Measurements from ENCODE around the gene SHFL.
A peak's percentile ranks its signal among the peaks of the same experiment; 100 is the strongest.

Gene SHFL

GRCh38 chr19:10106100-10106936 is 20.2 kb downstream of the SHFL start, which contains the start of gene PPAN (continued):
- TF ChIP-seq PATZ1 (tag by site-specific recombination; IDR thresholded peaks at IDR 0.05) (0 out of 2 replicates have a peak, but pooled peaks have one; percentile 38), KLF16 (tag by site-specific recombination; IDR thresholded peaks at IDR 0.05) (peak; percentile 77), ZNF629 (tag by site-specific recombination; IDR thresholded peaks at IDR 0.05) (peak; percentile 73), ZNF561 (tag by site-specific recombination; IDR thresholded peaks at IDR 0.05; ENCODE audit: borderline replicate concordance) (no peak; the same call in 1 of the 2 replicates), ZNF148 (tag by site-specific recombination; IDR thresholded peaks at IDR 0.05; ENCODE audit: borderline replicate concordance) (no peak), ZNF341 (tag by site-specific recombination; IDR thresholded peaks at IDR 0.05; ENCODE audit: low read depth) (peak; percentile 71), ZNF692 (tag by site-specific recombination; IDR thresholded peaks at IDR 0.05) (peak; percentile 62; the same call in 1 of the 2 replicates), ZNF174 (tag by site-specific recombination; IDR thresholded peaks at IDR 0.05) (no peak), PBX3 (CRISPR knock-in tag; IDR thresholded peaks at IDR 0.05) (peak; percentile 25; the same call in 1 of the 2 replicates), ZNF24 (tag by site-specific recombination; IDR thresholded peaks at IDR 0.05) (0 out of 2 replicates have a peak, but pooled peaks have one; percentile 18), ZNF335 (tag by site-specific recombination; conservative IDR thresholded peaks at IDR 0.05) (peak; percentile 88), ZNF2 (tag by site-specific recombination; IDR thresholded peaks at IDR 0.05) (peak; percentile 89), MYNN (tag by site-specific recombination; IDR thresholded peaks at IDR 0.05; ENCODE audit: borderline replicate concordance) (peak; percentile 95; the same call in 1 of the 2 replicates), GLIS1 (tag by site-specific recombination; IDR thresholded peaks at IDR 0.05) (peak; percentile 89), ZIC2 (tag by site-specific recombination; IDR thresholded peaks at IDR 0.05) (peak; percentile 73), ZBTB11 (tag by site-specific recombination; conservative IDR thresholded peaks at IDR 0.05; ENCODE audit: low read depth) (peak; percentile 97), REPIN1 (tag by site-specific recombination; IDR thresholded peaks at IDR 0.05; ENCODE audit: low read depth) (0 out of 2 replicates have a peak, but pooled peaks have one; percentile 23), ZBTB20 (tag by site-specific recombination; IDR thresholded peaks at IDR 0.05) (peak; percentile 26; the same call in 1 of the 2 replicates), ZBTB26 (tag by site-specific recombination; optimal IDR thresholded peaks at IDR 0.05) (peak; percentile 98), ZNF560 (tag by site-specific recombination; IDR thresholded peaks at IDR 0.05; ENCODE audit: borderline replicate concordance) (no peak)

Data from HEK293 (cell line).